ENCODE results near the gene PTPRO. TPM values are rescaled to one million over a fixed set of nuclear protein-coding genes. Genes with fewer than 3 reads are reported as not detected.

PTPRO gene
- total RNA-seq, 1 donor from 2014 or later = 0.74 TPM

- H3K4me3 Mint-ChIP-seq (ENCODE audit: unreplicated experiment) = no peak overlapping the region
- no peak overlapping the region for H3K27ac Mint-ChIP-seq (ENCODE audit: unreplicated experiment)
- H3K36me3 Mint-ChIP-seq (ENCODE audit: low read depth, unreplicated experiment) = no peaks in the 10 kb centered on the region
- TF ChIP-seq, protein P1, sequence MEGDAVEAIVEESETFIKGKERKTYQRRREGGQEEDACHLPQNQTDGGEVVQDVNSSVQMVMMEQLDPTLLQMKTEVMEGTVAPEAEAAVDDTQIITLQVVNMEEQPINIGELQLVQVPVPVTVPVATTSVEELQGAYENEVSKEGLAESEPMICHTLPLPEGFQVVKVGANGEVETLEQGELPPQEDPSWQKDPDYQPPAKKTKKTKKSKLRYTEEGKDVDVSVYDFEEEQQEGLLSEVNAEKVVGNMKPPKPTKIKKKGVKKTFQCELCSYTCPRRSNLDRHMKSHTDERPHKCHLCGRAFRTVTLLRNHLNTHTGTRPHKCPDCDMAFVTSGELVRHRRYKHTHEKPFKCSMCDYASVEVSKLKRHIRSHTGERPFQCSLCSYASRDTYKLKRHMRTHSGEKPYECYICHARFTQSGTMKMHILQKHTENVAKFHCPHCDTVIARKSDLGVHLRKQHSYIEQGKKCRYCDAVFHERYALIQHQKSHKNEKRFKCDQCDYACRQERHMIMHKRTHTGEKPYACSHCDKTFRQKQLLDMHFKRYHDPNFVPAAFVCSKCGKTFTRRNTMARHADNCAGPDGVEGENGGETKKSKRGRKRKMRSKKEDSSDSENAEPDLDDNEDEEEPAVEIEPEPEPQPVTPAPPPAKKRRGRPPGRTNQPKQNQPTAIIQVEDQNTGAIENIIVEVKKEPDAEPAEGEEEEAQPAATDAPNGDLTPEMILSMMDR (IDR thresholded peaks at IDR 0.05; ENCODE audit: unreplicated experiment) = no peak
- H3K9me3 Mint-ChIP-seq (ENCODE audit: unreplicated experiment) = no peaks in the 10 kb centered on the region
- no peaks in the 10 kb centered on the region for H3K27me3 Mint-ChIP-seq (ENCODE audit: unreplicated experiment)
- H3K4me1 Mint-ChIP-seq (ENCODE audit: unreplicated experiment) = no peaks in the 10 kb centered on the region
- DNase-seq (ENCODE audit: low spot score) = no peak
Measured at GRCh38 chr12:15561396-15561795, 239.1 kb downstream of the PTPRO start.

GRCh38 chr12:15562263-15562662 is 240.0 kb downstream of the PTPRO start:
- Mint-ChIP-seq H3K9me3 (ENCODE audit: unreplicated experiment) (no peaks in the 10 kb centered on the region), H3K27ac (ENCODE audit: unreplicated experiment) (no peak overlapping the region), H3K4me1 (ENCODE audit: unreplicated experiment) (no peaks in the 10 kb centered on the region), H3K4me3 (ENCODE audit: unreplicated experiment) (no peak overlapping the region), H3K36me3 (ENCODE audit: low read depth, unreplicated experiment) (no peaks in the 10 kb centered on the region), H3K27me3 (ENCODE audit: unreplicated experiment) (peaks cover 1% of the 10 kb centered on the region)
- TF ChIP-seq, protein P1 (IDR thresholded peaks at IDR 0.05; ENCODE audit: unreplicated experiment) = no peak
- no peak for DNase-seq (ENCODE audit: low spot score)

DNA sequence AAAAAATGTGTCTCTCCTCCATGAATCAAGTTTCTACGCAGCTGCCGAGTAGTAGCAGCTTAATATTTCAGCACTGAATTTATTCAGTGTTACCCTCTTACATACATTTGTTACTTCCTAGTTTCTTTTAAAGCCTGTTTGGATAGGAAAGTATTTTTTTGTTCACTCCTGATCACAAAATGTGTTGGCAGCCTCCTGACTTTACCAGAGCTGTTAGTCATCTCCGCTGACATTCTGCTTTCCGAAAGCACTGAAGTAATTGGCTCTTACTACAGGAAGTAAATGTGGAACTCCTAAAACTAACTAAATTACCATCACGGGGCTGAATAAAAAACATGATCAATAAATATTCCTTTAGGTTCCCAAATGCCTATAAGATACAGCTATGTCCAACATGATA is 241.4 kb downstream of the PTPRO start:
- TF ChIP-seq, protein P1 (IDR thresholded peaks at IDR 0.05; ENCODE audit: unreplicated experiment) = no peak
- no peak for DNase-seq (ENCODE audit: low spot score)
- Mint-ChIP-seq H3K9me3 (ENCODE audit: unreplicated experiment) (no peaks in the 10 kb centered on the region), H3K4me1 (ENCODE audit: unreplicated experiment) (no peaks in the 10 kb centered on the region), H3K27me3 (ENCODE audit: unreplicated experiment) (peaks cover 1% of the 10 kb centered on the region), H3K4me3 (ENCODE audit: unreplicated experiment) (no peak overlapping the region), H3K27ac (ENCODE audit: unreplicated experiment) (no peak overlapping the region), H3K36me3 (ENCODE audit: low read depth, unreplicated experiment) (no peaks in the 10 kb centered on the region)

GRCh38 chr12:15574353-15574752 is 252.0 kb downstream of the PTPRO start:
- no peak overlapping the region for H3K27ac Mint-ChIP-seq (ENCODE audit: unreplicated experiment)
- H3K4me3 Mint-ChIP-seq (ENCODE audit: unreplicated experiment) = no peak overlapping the region
- no peaks in the 10 kb centered on the region for H3K9me3 Mint-ChIP-seq (ENCODE audit: unreplicated experiment)
- peaks cover 5% of the 10 kb centered on the region for H3K4me1 Mint-ChIP-seq (ENCODE audit: unreplicated experiment)
- no peaks in the 10 kb centered on the region for H3K36me3 Mint-ChIP-seq (ENCODE audit: low read depth, unreplicated experiment)
- H3K27me3 Mint-ChIP-seq (ENCODE audit: unreplicated experiment) = peaks cover 3% of the 10 kb centered on the region
- TF ChIP-seq, protein P1 (IDR thresholded peaks at IDR 0.05; ENCODE audit: unreplicated experiment) = no peak
- DNase-seq (ENCODE audit: low spot score) = no peak

DNA sequence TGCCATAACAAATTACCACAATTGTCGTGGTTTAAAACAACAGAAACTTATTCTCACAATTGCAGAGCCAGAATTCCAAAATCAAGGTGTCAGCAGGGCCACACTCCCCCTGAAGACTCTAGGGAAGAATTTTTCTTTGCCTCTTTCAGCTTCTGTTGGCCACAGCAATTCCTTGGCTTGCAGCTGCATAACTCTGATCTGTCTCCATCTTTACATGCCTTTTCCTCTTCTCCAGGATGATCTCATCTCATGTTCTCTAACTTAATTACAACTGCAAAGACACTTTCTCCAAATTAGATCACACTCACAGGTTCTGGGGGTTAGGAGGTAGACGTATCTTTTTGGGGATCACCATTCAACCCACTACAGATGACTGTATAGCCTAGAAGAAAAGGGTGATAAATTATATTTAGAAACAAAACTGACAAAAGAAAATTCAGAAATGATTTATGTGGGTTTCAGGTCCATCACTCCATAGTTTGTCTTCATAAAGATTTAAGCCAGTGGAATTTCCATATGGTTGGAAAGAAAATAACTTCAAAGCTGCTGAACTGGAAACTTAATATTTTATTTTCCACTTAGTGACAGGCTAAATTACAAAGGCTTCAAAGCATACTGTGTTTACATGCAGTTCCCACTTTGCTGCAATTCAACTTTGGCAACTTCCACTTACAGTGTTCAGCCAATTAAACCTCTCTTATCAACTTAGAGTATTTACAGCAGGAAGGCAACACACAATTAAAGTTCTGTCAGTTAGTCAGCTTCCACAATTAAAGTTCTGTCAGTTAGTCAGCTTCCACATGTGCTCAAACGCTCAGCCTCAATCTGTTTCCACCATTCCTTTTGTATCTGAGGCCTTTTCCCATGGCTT is 253.6 kb downstream of the PTPRO start:
- H3K4me3 Mint-ChIP-seq (ENCODE audit: unreplicated experiment) = no peak overlapping the region
- no peak overlapping the region for H3K27ac Mint-ChIP-seq (ENCODE audit: unreplicated experiment)
- H3K4me1 Mint-ChIP-seq (ENCODE audit: unreplicated experiment) = peaks cover 5% of the 10 kb centered on the region
- no peaks in the 10 kb centered on the region for H3K9me3 Mint-ChIP-seq (ENCODE audit: unreplicated experiment)
- DNase-seq (ENCODE audit: low spot score) = no peak
- no peaks in the 10 kb centered on the region for H3K36me3 Mint-ChIP-seq (ENCODE audit: low read depth, unreplicated experiment)
- H3K27me3 Mint-ChIP-seq (ENCODE audit: unreplicated experiment) = no peaks in the 10 kb centered on the region
- TF ChIP-seq, protein P1 (IDR thresholded peaks at IDR 0.05; ENCODE audit: unreplicated experiment) = no peak

Data from endothelial cell (in vitro differentiated cells).